GM20000 (cell line): Measurements from ENCODE around the gene COX6B1.
A peak's percentile ranks its signal among the peaks of the same experiment; 100 is the strongest.

Experiments used
- DNase-seq: peaks from one replicate; pipeline ENCODE4 v3.0.0; 2012; ENCODE audit warnings: low spot score
- CTCF ChIP-seq: IDR thresholded peaks from 2 replicates; pipeline ENCODE4 v1.5.1; 2012; ENCODE audit warnings: mild to moderate bottlenecking, control low read depth; ENCODE audit errors: extremely low read depth, missing control alignments

COX6B1 gene

GRCh38 chr19:35612559-35613321, 35.4 kb upstream of the COX6B1 start, which contains the start of gene HAUS5:
Gene HAUS5, plus strand, starts transcription at chr19:35612735. Its CDS starts 60 bp downstream, at chr19:35612795.
- DNase-seq: peak; percentile 94
- TF ChIP-seq CTCF: no peak

- no peak for DNase-seq
- no peak for TF ChIP-seq CTCF
These were observed 34.5 kb upstream of the COX6B1 start for GRCh38 chr19:35613574-35613973.

GRCh38 chr19:35615036-35615435, 33.1 kb upstream of the COX6B1 start:
- no peak for TF ChIP-seq CTCF
- no peak for DNase-seq

GRCh38 chr19:35618857-35619256, 29.3 kb upstream of the COX6B1 start:
- DNase-seq: no peak
- no peak for TF ChIP-seq CTCF

GRCh38 chr19:35619290-35619923, 28.7 kb upstream of the COX6B1 start:
- no peak for TF ChIP-seq CTCF
- DNase-seq: no peak

GRCh38 chr19:35620001-35620400, 28.1 kb upstream of the COX6B1 start:
- no peak for TF ChIP-seq CTCF
- DNase-seq: no peak

GRCh38 chr19:35621708-35622107, 26.4 kb upstream of the COX6B1 start:
- TF ChIP-seq CTCF: no peak
- DNase-seq: no peak
